ENCODE measurements around the gene ADGRF1. TPM values are rescaled to one million over a fixed set of nuclear protein-coding genes. Genes with fewer than 3 reads are reported as not detected.

ADGRF1 gene
- total and polyA plus RNA-seq, 7 donors: not detected

- intact Hi-C loops (cut with DNase I): loop anchor here (1.0 to 5.0 kb wide), 3 partner anchors 55 to 198 kb away; no protein-coding TSS in a partner anchor
- Histone ChIP-seq H3K27ac (no peak overlapping the region), H3K27me3 (ENCODE audit: insufficient read depth in 3 of 3, low read length in 2 of 3) (no peaks in the 10 kb centered on the region), H3K36me3 (ENCODE audit: insufficient read depth in 1 of 2, low read depth in 1 of 2) (no peaks in the 10 kb centered on the region), H3K4me1 (peaks cover 3% of the 10 kb centered on the region), H3K9me3 (no peaks in the 10 kb centered on the region), H3K4me3 (no peak overlapping the region)
- ATAC-seq (peak in 2 of 4 donors; percentile 17 to 26), DNase-seq (no peak)
- 53 to 69% (median 64%) methylated on average over 3 of the region's 3 CpGs for WGBS, 3 donors
- no peak for TF ChIP-seq CTCF (IDR thresholded peaks at IDR 0.05)
Observed at GRCh38 chr6:47047097-47047478, 5.0 kb upstream of the ADGRF1 start.

- Histone ChIP-seq H3K4me1 (peaks cover 3% of the 10 kb centered on the region), H3K27ac (no peak overlapping the region), H3K36me3 (ENCODE audit: insufficient read depth in 1 of 2, low read depth in 1 of 2) (no peaks in the 10 kb centered on the region), H3K4me3 (no peak overlapping the region), H3K9me3 (no peaks in the 10 kb centered on the region), H3K27me3 (ENCODE audit: insufficient read depth in 3 of 3, low read length in 2 of 3) (no peaks in the 10 kb centered on the region)
- no peak for TF ChIP-seq CTCF (IDR thresholded peaks at IDR 0.05)
- 59 to 81% (median 76%) methylated on average over 5 of the region's 5 CpGs for WGBS, 3 donors
- ATAC-seq (no peak), DNase-seq (no peak)
- intact Hi-C loops (cut with DNase I): no loop called here
Observed at GRCh38 chr6:47044397-47044796, 2.3 kb upstream of the ADGRF1 start.

GRCh38 chr6:47043286-47043685, 1.2 kb upstream of the ADGRF1 start:
- Histone ChIP-seq H3K9me3 (no peaks in the 10 kb centered on the region), H3K27me3 (ENCODE audit: insufficient read depth in 3 of 3, low read length in 2 of 3) (no peaks in the 10 kb centered on the region), H3K4me3 (no peak overlapping the region), H3K27ac (no peak overlapping the region), H3K36me3 (ENCODE audit: insufficient read depth in 1 of 2, low read depth in 1 of 2) (no peaks in the 10 kb centered on the region), H3K4me1 (peaks cover 3% of the 10 kb centered on the region)
- intact Hi-C loops (cut with DNase I): no loop called here
- no peak for TF ChIP-seq CTCF (IDR thresholded peaks at IDR 0.05)
- no peak for ATAC-seq
- 81 to 95% (median 91%) methylated on average over 1 of the region's 1 CpG for WGBS, 3 donors
- no peak for DNase-seq

- intact Hi-C loops (cut with DNase I): no loop called here
- no peaks in the 10 kb centered on the region for H3K9me3 ChIP-seq
- ATAC-seq (no peak), DNase-seq (no peak)
- no peaks in the 10 kb centered on the region for H3K27me3 ChIP-seq (ENCODE audit: insufficient read depth in 3 of 3, low read length in 2 of 3)
- H3K4me1 ChIP-seq: no peaks in the 10 kb centered on the region
- TF ChIP-seq CTCF (IDR thresholded peaks at IDR 0.05): no peak
- H3K36me3 ChIP-seq (ENCODE audit: insufficient read depth in 1 of 2, low read depth in 1 of 2): no peaks in the 10 kb centered on the region
- H3K4me3 ChIP-seq: no peak overlapping the region
- no peak overlapping the region for H3K27ac ChIP-seq
- 80 to 85% (median 81%) methylated on average over 2 of the region's 2 CpGs for WGBS, 3 donors
Observed at GRCh38 chr6:47041741-47042140, 391 bp downstream of the ADGRF1 start.

GRCh38 chr6:47034926-47035325, 7.2 kb downstream of the ADGRF1 start:
- 2 to 4% (median 2%) methylated on average over 6 of the region's 6 CpGs for WGBS, 3 donors
- H3K27ac ChIP-seq: no peak overlapping the region
- no peak overlapping the region for H3K4me3 ChIP-seq
- H3K9me3 ChIP-seq: no peaks in the 10 kb centered on the region
- TF ChIP-seq CTCF (IDR thresholded peaks at IDR 0.05): no peak
- intact Hi-C loops (cut with DNase I): no loop called here
- H3K27me3 ChIP-seq (ENCODE audit: insufficient read depth in 3 of 3, low read length in 2 of 3): peaks cover 0 to 2% (median 2%) of the 10 kb centered on the region in 3 donors
- DNase-seq: no peak
- H3K4me1 ChIP-seq: peaks cover 27% of the 10 kb centered on the region
- peak; percentile 90 to 98 (median 94) for ATAC-seq
- no peaks in the 10 kb centered on the region for H3K36me3 ChIP-seq (ENCODE audit: insufficient read depth in 1 of 2, low read depth in 1 of 2)
